GM12878 (cell line): ENCODE measurements around the gene C6orf89. TPM values are rescaled to one million over a fixed set of nuclear protein-coding genes. Genes with fewer than 3 reads are reported as not detected.

Experiments used
- ATAC-seq: fragments of 200-7000 bp; cut with Tn5 transposase; 3 replicates; pipeline ENCODE4 v1.9.1; 2020; ENCODE audit warnings: mild to moderate bottlenecking, moderate library complexity
- BruUV-seq: library from RNA; stranded (reverse); fragments of 400-500 nt; replicated peaks from 2 replicates; lab custom pipeline; 2021; lab: Mats Ljungman, UMichigan
- CTCF ChIA-PET: fragments of 300-600 bp; sonication (Branson Sonifier 250); formaldehyde crosslinking; extraction: SDS; loops from one replicate; lab custom pipeline; 2021; ENCODE audit warnings: inconsistent platforms; lab: Yijun Ruan, JAX
- POLR2A ChIA-PET: fragments of 350-600 bp; formaldehyde crosslinking; extraction: SDS; loops from one replicate; lab custom pipeline; 2021; ENCODE audit warnings: inconsistent platforms; lab: Charles Lee
- RAD21 ChIA-PET: fragments of 300-600 bp; sonication (Branson Sonifier 250); formaldehyde crosslinking; loops from one replicate; lab custom pipeline; 2023; ENCODE audit warnings: antibody characterized with exemption; ENCODE audit not compliant: unreplicated experiment; lab: Charles Lee
- SMC1A ChIA-PET: fragments of 300-600 bp; sonication (Branson Sonifier 250); formaldehyde crosslinking; loops from one replicate; lab custom pipeline; 2023; ENCODE audit not compliant: unreplicated experiment, uncharacterized antibody; lab: Charles Lee
- DNase-seq: peaks from one replicate; pipeline ENCODE4 v3.0.0-alpha.2; 2011; ENCODE audit warnings: low read depth, low spot score
- FAIRE-seq: peaks from 3 replicates; lab custom pipeline; 2011; peaks lifted over from hg19 to GRCh38; lab: Jason Lieb, UNC
- H2AFZ ChIP-seq: 2 replicates; pipeline ENCODE4 v1.6.0; 2011; ENCODE audit warnings: low read depth, low read length, control low read depth; ENCODE audit not compliant: control insufficient read depth
- H3K27ac ChIP-seq: 2 replicates; pipeline ENCODE4 v1.5.1; 2011; ENCODE audit warnings: control low read depth; ENCODE audit not compliant: control insufficient read depth, insufficient read depth
- H3K27me3 ChIP-seq, 2 experiments: replicated peaks in 1 of 2; 2 replicates each; pipeline versions ENCODE4 v1.6.0 to v1.6.1; 2011; ENCODE audit warnings: low read length in 1 of 2; ENCODE audit not compliant: control insufficient read depth in 2 of 2, insufficient read depth in 2 of 2
- H3K36me3 ChIP-seq, 2 experiments: 2 replicates each; pipeline ENCODE4 v1.5.1; 2011; ENCODE audit warnings: low read length in 1 of 2; ENCODE audit not compliant: control insufficient read depth in 2 of 2, insufficient read depth in 2 of 2
- H3K4me1 ChIP-seq: 2 replicates; pipeline ENCODE4 v1.6.1; 2011; ENCODE audit warnings: mild to moderate bottlenecking, low read length, moderate library complexity, mixed read lengths; ENCODE audit not compliant: control insufficient read depth, insufficient read depth
- H3K4me2 ChIP-seq: 2 replicates; pipeline ENCODE4 v1.6.0; 2011; ENCODE audit warnings: control low read depth; ENCODE audit not compliant: control insufficient read depth, insufficient read depth
- H3K4me3 ChIP-seq: fragments of 200-600 bp; sonication (generic); 2 replicates; pipeline ENCODE4 v1.5.1; 2016
- H3K79me2 ChIP-seq: 2 replicates; pipeline ENCODE4 v1.6.0; 2011; ENCODE audit warnings: low read length; ENCODE audit not compliant: control insufficient read depth, insufficient read depth
- H3K9ac ChIP-seq: 2 replicates; pipeline ENCODE4 v1.8.0; 2011; ENCODE audit warnings: low read length, control low read depth, mixed read lengths; ENCODE audit not compliant: control insufficient read depth, insufficient read depth
- H3K9me3 ChIP-seq: replicated peaks from 3 replicates; pipeline ENCODE4 v1.5.1; 2011; ENCODE audit warnings: mild to moderate bottlenecking, low read length; ENCODE audit not compliant: control insufficient read depth, insufficient read depth
- H4K20me1 ChIP-seq: 2 replicates; pipeline ENCODE4 v1.6.0; 2011; ENCODE audit not compliant: control insufficient read depth, insufficient read depth
- CHD1 ChIP-seq: IDR thresholded peaks from 2 replicates; pipeline ENCODE4 v1.6.1; 2012; ENCODE audit warnings: low read depth, low read length, improper control_type of control experiment
- EGR1 ChIP-seq, 2 experiments: IDR thresholded peaks; 1 replicate in 1 of 2; 2 replicates in 1 of 2; pipeline ENCODE4 v1.6.1; 2011 to 2012; ENCODE audit warnings: low read depth in 2 of 2, low read length in 2 of 2, borderline replicate concordance in 1 of 2, mild to moderate bottlenecking in 1 of 2, moderate library complexity in 1 of 2
- FOS ChIP-seq: IDR thresholded peaks from 3 replicates; pipeline ENCODE4 v1.6.1; 2011; ENCODE audit warnings: borderline replicate concordance; ENCODE audit not compliant: insufficient read length; ENCODE audit errors: extremely low read depth
- FOXM1 ChIP-seq: IDR thresholded peaks from 2 replicates; pipeline ENCODE4 v1.6.1; 2012; ENCODE audit warnings: low read depth, mild to moderate bottlenecking, inconsistent platforms, low read length, moderate library complexity
- GABPA ChIP-seq: IDR thresholded peaks from 2 replicates; pipeline ENCODE4 v1.6.1; 2014; ENCODE audit warnings: antibody characterized with exemption, low read depth, mild to moderate bottlenecking, inconsistent platforms
- KDM1A ChIP-seq: fragments of 200-600 bp; sonication (generic); IDR thresholded peaks from 2 replicates; pipeline ENCODE4 v1.6.1; 2016; ENCODE audit warnings: borderline replicate concordance
- POU2F2 ChIP-seq: IDR thresholded peaks from 3 replicates; pipeline ENCODE4 v1.6.1; 2011; ENCODE audit warnings: low read depth, mild to moderate bottlenecking, low read length, borderline replicate concordance
- RAD21 ChIP-seq: IDR thresholded peaks from 2 replicates; pipeline ENCODE4 v1.6.1; 2011; ENCODE audit warnings: mild to moderate bottlenecking, low read depth, low read length, moderate library complexity; ENCODE audit not compliant: insufficient read depth
- RB1 ChIP-seq: fragments of 450-650 bp; formaldehyde crosslinking; IDR thresholded peaks from 2 replicates; pipeline ENCODE4 v1.6.1; 2017; ENCODE audit warnings: mild to moderate bottlenecking, borderline replicate concordance
- SMAD5 ChIP-seq: IDR thresholded peaks from 2 replicates; pipeline ENCODE4 v1.6.1; 2016; ENCODE audit warnings: antibody characterized with exemption, low read depth
- SRF ChIP-seq, 2 experiments: IDR thresholded peaks; 2 replicates each; pipeline ENCODE4 v1.6.1; 2011; ENCODE audit warnings: low read depth in 2 of 2, low read length in 2 of 2, mild to moderate bottlenecking in 1 of 2, moderate library complexity in 1 of 2
- STAT3 ChIP-seq: IDR thresholded peaks from 2 replicates; pipeline ENCODE4 v1.6.1; 2011; ENCODE audit warnings: low read depth, low read length, improper control_type of control experiment
- ZNF24 ChIP-seq: fragments of 450-650 bp; IDR thresholded peaks from 2 replicates; pipeline ENCODE4 v1.6.1; 2017; ENCODE audit warnings: antibody characterized with exemption, mild to moderate bottlenecking
- WGBS: methylation state at CpG from one replicate; pipeline ENCODE4 v1.1.6; 2016; ENCODE audit warnings: low lambda C conversion rate; ENCODE audit not compliant: insufficient replicate concordance, insufficient coverage; ENCODE audit errors: missing lambda C conversion rate; 5-methylcytosine and 5-hydroxymethylcytosine counted together
- in situ Hi-C: fragments of 300-500 bp; cut with MboI; formaldehyde crosslinking; loops from 9 replicates; pipeline ENCODE4 v1.14.3; 2018; ENCODE audit warnings: mixed read lengths
- intact Hi-C: fragments of 100-400 bp; cut with micrococcal nuclease; formaldehyde crosslinking; loops from one replicate; pipeline ENCODE4 v1.14.2; 2022; ENCODE audit not compliant: unreplicated experiment
- polyA plus RNA-seq, 11 experiments: library from polyadenylated mRNA; depleted of rRNA in 4 of 11; unstranded in 6 of 11; stranded (reverse) in 5 of 11; fragments of >200 nt; fragmentation: Nextera tagmentation in 4 of 11; fragmentation: Illumina TruSeq in 1 of 11; extraction: Ambion mirVana in 4 of 11; extraction: Trizol in 1 of 11; gene quantifications; 1 replicate in 1 of 11; 2 replicates in 10 of 11; pipeline versions ENCODE4 v1.2.1 to v1.2.3, GENCODE V29; 2011 to 2016; ENCODE audit warnings: inconsistent platforms in 2 of 11, missing spikeins in 2 of 11, low read depth in 1 of 11
- total RNA-seq, 4 experiments: library from RNA; depleted of rRNA in 3 of 4; stranded (reverse); fragments of >200 nt in 3 of 4; fragmentation: Illumina TruSeq in 1 of 4; extraction: Trizol in 1 of 4; gene quantifications; 2 replicates each; pipeline versions ENCODE4 v1.2.1 to v1.2.3, GENCODE V29; 2013 to 2021
- TF ChIP-seq, protein P1 (sequence below): fragments of 450-650 bp; IDR thresholded peaks from 2 replicates; pipeline ENCODE4 v1.6.1; 2016; ENCODE audit warnings: mild to moderate bottlenecking
- TF ChIP-seq, protein P2 (sequence below): fragments of 450-650 bp; IDR thresholded peaks from 2 replicates; pipeline ENCODE4 v1.6.1; 2017; ENCODE audit warnings: mild to moderate bottlenecking

C6orf89 gene
- total and polyA plus RNA-seq, 10 of the 15 experiments (the other 5 are each of a cell fraction or from before 2014, with no cell fraction given): 10.8 to 42.7 (median 28.6) TPM

DNA sequence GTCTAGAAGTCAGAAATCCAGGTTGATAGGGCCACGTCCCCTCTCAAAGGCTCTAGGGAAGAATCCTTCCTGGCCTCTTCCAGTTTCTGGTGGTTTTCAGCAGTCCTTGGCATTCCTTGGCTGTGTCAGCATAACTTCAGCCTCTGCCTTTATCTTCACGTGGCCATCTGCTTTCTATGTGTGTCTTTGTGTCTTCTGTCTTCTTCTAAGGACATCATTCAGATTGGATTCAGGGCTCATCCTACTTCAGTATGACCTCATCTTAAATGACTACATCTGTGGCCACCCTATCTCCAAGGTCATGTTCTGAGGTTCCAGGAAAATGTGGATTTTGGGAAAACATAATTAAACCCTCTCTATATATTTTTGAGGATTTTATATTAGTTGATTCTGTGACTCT lies 23.0 kb downstream of the C6orf89 start:
- no TSS peak for BruUV-seq
- FAIRE-seq (no peak), ATAC-seq (no peak), DNase-seq (no peak)
- Histone ChIP-seq H3K4me2 (no peak overlapping the region), H3K4me1 (peaks cover 20% of the 10 kb centered on the region), H4K20me1 (peaks cover 8% of the 10 kb centered on the region; the same call in 1 of the 2 replicates), H3K36me3 (no peaks in the 10 kb centered on the region), H3K9me3 (no peaks in the 10 kb centered on the region), H3K79me2 (no peaks in the 10 kb centered on the region), H3K9ac (no peak overlapping the region), H2AFZ (no peak overlapping the region), H3K27ac (no peak overlapping the region), H3K4me3 (no peak overlapping the region), H3K27me3 (no peaks in the 10 kb centered on the region)
- 94% methylated on average over 2 of the region's 2 CpGs for WGBS
- ChIA-PET POLR2A (no interaction called here), SMC1A (no interaction called here), RAD21 (interaction anchor here (1.4 kb wide), 1 partner anchor 109 kb away, joined by 4 read pairs; no protein-coding TSS in a partner anchor), CTCF (interaction anchor here (1.1 kb wide), 1 partner anchor 9 kb away, joined by 3 read pairs; no protein-coding TSS in a partner anchor)
- TF ChIP-seq SMAD5: no peak
- TF ChIP-seq STAT3: no peak
- TF ChIP-seq CHD1: no peak
- TF ChIP-seq ZNF24: no peak
- no peak for TF ChIP-seq SRF (IDR thresholded peaks at IDR 0.05; ENCODE audit: low read depth in 2 of 2, low read length in 2 of 2)
- no peak for TF ChIP-seq POU2F2
- TF ChIP-seq, protein P1, sequence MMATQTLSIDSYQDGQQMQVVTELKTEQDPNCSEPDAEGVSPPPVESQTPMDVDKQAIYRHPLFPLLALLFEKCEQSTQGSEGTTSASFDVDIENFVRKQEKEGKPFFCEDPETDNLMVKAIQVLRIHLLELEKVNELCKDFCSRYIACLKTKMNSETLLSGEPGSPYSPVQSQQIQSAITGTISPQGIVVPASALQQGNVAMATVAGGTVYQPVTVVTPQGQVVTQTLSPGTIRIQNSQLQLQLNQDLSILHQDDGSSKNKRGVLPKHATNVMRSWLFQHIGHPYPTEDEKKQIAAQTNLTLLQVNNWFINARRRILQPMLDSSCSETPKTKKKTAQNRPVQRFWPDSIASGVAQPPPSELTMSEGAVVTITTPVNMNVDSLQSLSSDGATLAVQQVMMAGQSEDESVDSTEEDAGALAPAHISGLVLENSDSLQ: no peak
- TF ChIP-seq GABPA: no peak
- TF ChIP-seq RB1: no peak
- no peak for TF ChIP-seq EGR1 (IDR thresholded peaks at IDR 0.05; ENCODE audit: borderline replicate concordance in 1 of 2, low read depth in 2 of 2, low read length in 2 of 2)
- TF ChIP-seq RAD21: no peak
- TF ChIP-seq FOXM1: no peak
- TF ChIP-seq FOS: no peak
- TF ChIP-seq, protein P2, sequence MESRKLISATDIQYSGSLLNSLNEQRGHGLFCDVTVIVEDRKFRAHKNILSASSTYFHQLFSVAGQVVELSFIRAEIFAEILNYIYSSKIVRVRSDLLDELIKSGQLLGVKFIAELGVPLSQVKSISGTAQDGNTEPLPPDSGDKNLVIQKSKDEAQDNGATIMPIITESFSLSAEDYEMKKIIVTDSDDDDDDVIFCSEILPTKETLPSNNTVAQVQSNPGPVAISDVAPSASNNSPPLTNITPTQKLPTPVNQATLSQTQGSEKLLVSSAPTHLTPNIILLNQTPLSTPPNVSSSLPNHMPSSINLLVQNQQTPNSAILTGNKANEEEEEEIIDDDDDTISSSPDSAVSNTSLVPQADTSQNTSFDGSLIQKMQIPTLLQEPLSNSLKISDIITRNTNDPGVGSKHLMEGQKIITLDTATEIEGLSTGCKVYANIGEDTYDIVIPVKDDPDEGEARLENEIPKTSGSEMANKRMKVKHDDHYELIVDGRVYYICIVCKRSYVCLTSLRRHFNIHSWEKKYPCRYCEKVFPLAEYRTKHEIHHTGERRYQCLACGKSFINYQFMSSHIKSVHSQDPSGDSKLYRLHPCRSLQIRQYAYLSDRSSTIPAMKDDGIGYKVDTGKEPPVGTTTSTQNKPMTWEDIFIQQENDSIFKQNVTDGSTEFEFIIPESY: no peak
- TF ChIP-seq KDM1A: no peak
- in situ Hi-C loops (no loop called here), intact Hi-C loops (no loop called here)
